HG02763 (cell line): ENCODE measurements around the gene CHD3.
A peak's percentile ranks its signal among the peaks of the same experiment; 100 is the strongest.

ENCODE experiments used
- ATAC-seq: cut with Tn5 transposase; IDR thresholded peaks from one replicate; pipeline ENCODE4 v1.9.1; 2021; ENCODE audit warnings: mild to moderate bottlenecking, moderate library complexity; ENCODE audit not compliant: unreplicated experiment

The CHD3 gene

GRCh38 chr17:7893187-7893880 lies 4.7 kb downstream of the CHD3 start:
- no peak for ATAC-seq

- no peak for ATAC-seq
Measured at GRCh38 chr17:7894226-7894625, 5.6 kb downstream of the CHD3 start.

- ATAC-seq: no peak
Measured at GRCh38 chr17:7894866-7895265, 6.3 kb downstream of the CHD3 start.

- no peak for ATAC-seq
Measured at GRCh38 chr17:7897090-7897489, 8.5 kb downstream of the CHD3 start.

GRCh38 chr17:7897773-7898172 lies 9.2 kb downstream of the CHD3 start:
- ATAC-seq: no peak

- no peak for ATAC-seq
Measured at GRCh38 chr17:7903154-7904103, 14.8 kb downstream of the CHD3 start.

GRCh38 chr17:7909089-7909488 lies 20.5 kb downstream of the CHD3 start:
- ATAC-seq: no peak

GRCh38 chr17:7910281-7910680 lies 21.7 kb downstream of the CHD3 start:
- ATAC-seq: no peak

GRCh38 chr17:7910711-7911110 lies 22.1 kb downstream of the CHD3 start:
- no peak for ATAC-seq

- no peak for ATAC-seq
Measured at GRCh38 chr17:7911116-7911515, 22.5 kb downstream of the CHD3 start.

GRCh38 chr17:7912927-7913524 lies 24.4 kb downstream of the CHD3 start:
- ATAC-seq: no peak

GRCh38 chr17:7915179-7915610 lies 26.6 kb downstream of the CHD3 start:
- ATAC-seq: no peak

- ATAC-seq: peak; percentile 74
Measured at GRCh38 chr17:7915611-7916384, 27.2 kb downstream of the CHD3 start, which contains the start of gene RNF227. Gene RNF227, minus strand, starts transcription at chr17:7916289. Its CDS starts 94 bp downstream, at chr17:7916195.

- peak; percentile 6 for ATAC-seq
Measured at GRCh38 chr17:7916385-7916682, 27.7 kb downstream of the CHD3 start.

GRCh38 chr17:7916808-7917207 lies 28.2 kb downstream of the CHD3 start:
- ATAC-seq: no peak

- no peak for ATAC-seq
Measured at GRCh38 chr17:7922269-7922844, 33.8 kb downstream of the CHD3 start.

- no peak for ATAC-seq
Measured at GRCh38 chr17:7922845-7923628, 34.4 kb downstream of the CHD3 start.

- ATAC-seq: no peak
Measured at GRCh38 chr17:7927596-7927995, 39.0 kb downstream of the CHD3 start.

GRCh38 chr17:7929158-7930023 lies 40.8 kb downstream of the CHD3 start, which contains the start of gene KCNAB3:
Gene KCNAB3, minus strand, starts transcription at chr17:7929856. Its CDS starts 421 bp downstream, at chr17:7929435.
- no peak for ATAC-seq
